ENCODE results near the gene USH1C.

The USH1C gene

DNA sequence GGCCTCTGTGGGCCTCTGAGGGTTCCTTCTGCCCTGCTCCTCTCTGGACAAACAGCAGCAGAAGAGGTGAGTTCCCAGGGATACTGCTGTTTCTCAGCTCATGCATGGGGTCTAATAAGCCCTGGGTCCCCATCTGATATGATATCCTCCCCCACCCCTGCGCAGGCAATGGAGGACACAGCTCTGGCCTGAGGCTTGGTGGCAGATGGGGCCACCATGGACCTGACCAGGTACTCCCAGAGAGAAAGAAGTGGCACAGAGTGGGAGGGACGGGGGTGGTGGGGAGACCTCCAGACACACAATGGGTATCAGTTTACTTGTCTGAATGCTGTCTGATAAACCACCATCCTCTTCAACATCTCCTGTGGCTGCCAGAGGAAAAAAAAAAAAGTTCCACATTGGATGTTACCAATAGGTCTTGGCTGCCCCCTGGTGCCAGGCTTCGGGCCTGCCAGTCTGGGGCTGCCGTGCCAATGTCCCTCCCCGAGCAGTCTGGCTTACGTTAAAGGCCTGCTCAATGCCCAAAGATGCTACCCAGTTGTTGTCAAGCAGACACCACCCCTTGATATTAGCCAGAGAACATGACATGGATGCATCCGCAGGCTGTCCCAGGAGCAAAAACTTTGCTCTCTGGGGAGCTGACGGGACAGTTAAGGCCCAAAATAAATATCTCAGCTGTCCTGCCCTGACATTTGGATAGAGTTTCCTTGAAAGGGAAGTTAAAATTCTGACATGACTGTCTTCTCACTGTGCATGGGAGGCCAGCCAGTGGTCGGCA, 39.7 kb downstream of the USH1C start:
- H3K4me3 ChIP-seq (replicated peaks; ENCODE audit: low read depth, low read length), result no peak overlapping the region
- DNase-seq (ENCODE audit: extremely low read depth, low read depth), result peak; percentile 14
- TF ChIP-seq, protein P1, sequence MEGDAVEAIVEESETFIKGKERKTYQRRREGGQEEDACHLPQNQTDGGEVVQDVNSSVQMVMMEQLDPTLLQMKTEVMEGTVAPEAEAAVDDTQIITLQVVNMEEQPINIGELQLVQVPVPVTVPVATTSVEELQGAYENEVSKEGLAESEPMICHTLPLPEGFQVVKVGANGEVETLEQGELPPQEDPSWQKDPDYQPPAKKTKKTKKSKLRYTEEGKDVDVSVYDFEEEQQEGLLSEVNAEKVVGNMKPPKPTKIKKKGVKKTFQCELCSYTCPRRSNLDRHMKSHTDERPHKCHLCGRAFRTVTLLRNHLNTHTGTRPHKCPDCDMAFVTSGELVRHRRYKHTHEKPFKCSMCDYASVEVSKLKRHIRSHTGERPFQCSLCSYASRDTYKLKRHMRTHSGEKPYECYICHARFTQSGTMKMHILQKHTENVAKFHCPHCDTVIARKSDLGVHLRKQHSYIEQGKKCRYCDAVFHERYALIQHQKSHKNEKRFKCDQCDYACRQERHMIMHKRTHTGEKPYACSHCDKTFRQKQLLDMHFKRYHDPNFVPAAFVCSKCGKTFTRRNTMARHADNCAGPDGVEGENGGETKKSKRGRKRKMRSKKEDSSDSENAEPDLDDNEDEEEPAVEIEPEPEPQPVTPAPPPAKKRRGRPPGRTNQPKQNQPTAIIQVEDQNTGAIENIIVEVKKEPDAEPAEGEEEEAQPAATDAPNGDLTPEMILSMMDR (IDR thresholded peaks at IDR 0.05; ENCODE audit: low read depth, low read length, missing control alignments), result peak; percentile 83

DNA sequence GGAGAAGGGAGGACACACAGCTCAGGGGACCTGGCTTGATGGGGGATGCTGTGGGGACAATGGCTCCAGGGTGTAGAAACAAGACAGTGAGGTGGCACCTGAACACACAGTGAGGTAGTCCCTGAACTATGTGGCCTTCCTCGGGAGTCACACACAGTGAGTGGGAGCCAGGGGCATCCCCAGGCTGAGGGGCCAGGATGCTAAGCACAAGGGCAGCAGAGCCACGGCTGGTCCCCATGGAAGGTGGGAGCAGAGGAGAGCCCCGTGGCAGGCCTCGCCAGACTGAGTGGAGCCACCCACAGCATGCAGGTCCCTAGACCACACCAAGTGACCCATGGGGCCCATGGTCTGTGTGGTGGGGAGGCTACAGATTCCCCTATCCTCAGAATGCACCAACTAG, 41.6 kb downstream of the USH1C start:
- DNase-seq (ENCODE audit: extremely low read depth, low read depth), result no peak
- no peak overlapping the region for H3K4me3 ChIP-seq (replicated peaks; ENCODE audit: low read depth, low read length)
- TF ChIP-seq, protein P1 (IDR thresholded peaks at IDR 0.05; ENCODE audit: low read depth, low read length, missing control alignments), result no peak

DNA sequence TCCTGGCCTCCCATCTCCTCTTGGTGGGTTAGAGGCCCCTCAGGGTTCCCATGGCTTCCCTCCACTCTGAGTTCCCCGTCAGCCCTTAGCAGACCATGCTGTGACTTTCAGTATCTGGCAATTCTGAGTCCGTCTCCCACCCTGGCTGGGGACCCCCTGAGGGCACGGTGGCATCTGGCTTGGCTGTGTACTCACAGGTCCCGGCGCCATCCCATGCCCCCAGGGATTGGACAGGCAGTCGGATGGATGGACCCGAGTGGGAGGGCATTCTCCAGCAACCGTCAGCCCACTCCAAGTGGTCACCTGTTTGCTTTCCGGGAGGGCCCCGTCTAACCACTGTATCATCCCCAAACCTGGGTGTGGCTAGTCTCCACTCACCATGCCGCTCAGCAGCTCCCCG, 43.5 kb downstream of the USH1C start:
- H3K4me3 ChIP-seq (replicated peaks; ENCODE audit: low read depth, low read length), result no peak overlapping the region
- TF ChIP-seq, protein P1 (IDR thresholded peaks at IDR 0.05; ENCODE audit: low read depth, low read length, missing control alignments), result no peak
- no peak for DNase-seq (ENCODE audit: extremely low read depth, low read depth)

DNA sequence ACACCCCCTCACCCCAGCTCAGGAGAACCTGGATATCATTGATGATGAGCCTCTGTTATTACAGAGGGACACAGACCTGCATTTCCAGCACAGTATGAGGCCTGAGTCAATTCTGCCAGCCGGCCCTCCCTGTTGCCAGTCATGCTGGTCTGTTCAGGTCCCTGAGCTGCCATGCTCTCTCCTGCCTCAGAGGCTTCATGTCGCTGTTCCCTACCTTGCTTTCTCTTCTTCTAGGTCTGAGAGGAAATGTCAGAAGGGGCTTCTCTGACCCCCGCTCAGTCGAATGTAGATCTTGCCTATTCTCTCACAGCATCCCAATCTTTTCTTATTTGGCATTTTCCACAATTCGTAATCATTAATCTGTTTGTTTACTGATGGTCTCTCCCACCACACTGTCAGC, 45.7 kb downstream of the USH1C start:
- DNase-seq (ENCODE audit: extremely low read depth, low read depth), result no peak
- H3K4me3 ChIP-seq (replicated peaks; ENCODE audit: low read depth, low read length), result no peak overlapping the region
- TF ChIP-seq, protein P1 (IDR thresholded peaks at IDR 0.05; ENCODE audit: low read depth, low read length, missing control alignments), result peak; percentile 16

DNA sequence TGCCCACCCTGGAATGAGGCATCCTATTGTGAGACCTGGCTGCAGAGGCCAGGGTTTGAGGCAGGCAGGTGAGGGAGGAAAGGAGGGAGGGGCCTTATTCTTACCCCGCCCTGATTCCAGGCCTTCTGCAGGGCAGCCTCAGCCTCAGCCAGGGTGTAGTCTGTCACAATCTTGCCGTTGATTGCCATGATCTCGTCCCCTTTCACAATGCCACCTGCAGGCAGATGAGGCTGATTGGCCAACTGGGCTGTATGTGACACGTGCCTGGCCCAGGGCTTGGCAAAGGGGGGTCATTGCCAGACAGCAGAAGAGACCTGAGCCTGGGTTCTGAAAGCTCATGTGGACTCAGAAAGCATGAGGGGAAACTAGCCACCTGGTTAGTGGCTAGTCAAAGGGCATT, 46.2 kb downstream of the USH1C start:
- no peak for DNase-seq (ENCODE audit: extremely low read depth, low read depth)
- H3K4me3 ChIP-seq (replicated peaks; ENCODE audit: low read depth, low read length), result no peak overlapping the region
- TF ChIP-seq, protein P1 (IDR thresholded peaks at IDR 0.05; ENCODE audit: low read depth, low read length, missing control alignments), result no peak

DNA sequence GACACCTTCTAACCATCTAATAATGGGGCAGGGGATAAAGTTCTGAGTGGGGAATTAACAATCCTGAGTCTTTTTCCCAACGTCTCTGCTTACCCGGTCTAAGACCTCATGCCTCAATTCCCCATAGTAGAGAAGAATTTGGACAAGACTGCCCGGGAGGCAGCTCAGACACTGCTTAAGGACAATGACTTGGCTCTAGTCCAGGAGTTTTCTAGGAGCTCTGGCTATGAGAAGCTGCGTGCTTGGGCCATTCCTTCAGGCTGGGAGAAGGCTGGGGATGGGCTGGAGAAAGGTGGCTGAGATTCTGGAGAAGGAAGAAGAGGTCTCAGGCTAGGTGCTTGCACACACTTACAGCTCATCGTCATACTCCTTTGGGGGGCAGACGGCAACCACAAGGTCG, 47.8 kb downstream of the USH1C start:
- TF ChIP-seq, protein P1 (IDR thresholded peaks at IDR 0.05; ENCODE audit: low read depth, low read length, missing control alignments), result no peak
- no peak for DNase-seq (ENCODE audit: extremely low read depth, low read depth)
- no peak overlapping the region for H3K4me3 ChIP-seq (replicated peaks; ENCODE audit: low read depth, low read length)

DNA sequence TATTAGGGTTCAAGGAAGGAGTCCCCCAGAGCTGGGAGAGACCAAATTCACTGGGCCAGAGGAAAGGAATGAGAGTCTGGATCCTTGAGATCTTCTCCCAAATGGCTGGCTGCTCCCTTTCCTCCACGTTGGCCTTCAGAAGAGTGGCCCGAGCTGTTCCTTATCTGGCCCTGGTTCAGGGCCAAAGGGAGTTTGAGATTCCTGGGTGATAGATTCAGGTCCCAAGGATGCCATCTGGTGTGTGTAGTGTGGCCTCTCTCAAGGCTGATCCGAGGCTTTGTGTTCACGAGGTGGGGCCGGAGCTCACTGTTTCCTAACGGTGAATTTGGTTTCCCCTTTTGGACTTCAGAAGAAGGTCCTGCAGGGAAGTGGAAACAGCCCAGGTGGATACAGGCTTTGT, 50.2 kb downstream of the USH1C start:
- H3K4me3 ChIP-seq (replicated peaks; ENCODE audit: low read depth, low read length), result no peak overlapping the region
- no peak for DNase-seq (ENCODE audit: extremely low read depth, low read depth)
- TF ChIP-seq, protein P1 (IDR thresholded peaks at IDR 0.05; ENCODE audit: low read depth, low read length, missing control alignments), result no peak
